NT2/D1 (cell line): ENCODE results near the gene TEKT5.
"Not testable (repeated sequence)": the region's sequence is repeated elsewhere in the genome, so short reads cannot be mapped to it uniquely, and the experiment has no call there.

Experiments used
- DNase-seq: peaks from one replicate; pipeline ENCODE4 v3.0.0-alpha.2; 2011; ENCODE audit warnings: low read depth, low spot score
- H3K27me3 ChIP-seq: 2 replicates; pipeline ENCODE4 v1.6.0; 2011; ENCODE audit warnings: mild to moderate bottlenecking; ENCODE audit not compliant: insufficient read length, insufficient read depth
- H3K36me3 ChIP-seq: 2 replicates; pipeline ENCODE4 v1.6.1; 2011; ENCODE audit warnings: mild to moderate bottlenecking, low read length, mixed read lengths; ENCODE audit not compliant: insufficient read depth, insufficient read length
- H3K4me1 ChIP-seq: 2 replicates; pipeline ENCODE4 v1.5.1; 2011; ENCODE audit not compliant: insufficient read depth, insufficient read length
- H3K4me3 ChIP-seq: 2 replicates; pipeline ENCODE4 v1.5.1; 2011; ENCODE audit warnings: low read depth; ENCODE audit not compliant: insufficient read length
- H3K9ac ChIP-seq: 2 replicates; pipeline ENCODE4 v1.6.0; 2011; ENCODE audit warnings: low read depth; ENCODE audit not compliant: insufficient read length
- H3K9me3 ChIP-seq: 2 replicates; pipeline ENCODE4 v1.5.1; 2011; ENCODE audit warnings: mild to moderate bottlenecking, low read length; ENCODE audit not compliant: insufficient read depth
- SUZ12 ChIP-seq: IDR thresholded peaks from 2 replicates; pipeline ENCODE4 v1.6.1; 2011; ENCODE audit not compliant: insufficient read length, insufficient read depth; ENCODE audit errors: extremely low read depth
- YY1 ChIP-seq: IDR thresholded peaks from 2 replicates; pipeline ENCODE4 v1.6.1; 2011; ENCODE audit not compliant: insufficient read length, insufficient read depth
- ZNF274 ChIP-seq: IDR thresholded peaks from 2 replicates; pipeline ENCODE4 v1.6.1; 2011; ENCODE audit warnings: mild to moderate bottlenecking, low read depth, low read length

TEKT5 gene

DNA sequence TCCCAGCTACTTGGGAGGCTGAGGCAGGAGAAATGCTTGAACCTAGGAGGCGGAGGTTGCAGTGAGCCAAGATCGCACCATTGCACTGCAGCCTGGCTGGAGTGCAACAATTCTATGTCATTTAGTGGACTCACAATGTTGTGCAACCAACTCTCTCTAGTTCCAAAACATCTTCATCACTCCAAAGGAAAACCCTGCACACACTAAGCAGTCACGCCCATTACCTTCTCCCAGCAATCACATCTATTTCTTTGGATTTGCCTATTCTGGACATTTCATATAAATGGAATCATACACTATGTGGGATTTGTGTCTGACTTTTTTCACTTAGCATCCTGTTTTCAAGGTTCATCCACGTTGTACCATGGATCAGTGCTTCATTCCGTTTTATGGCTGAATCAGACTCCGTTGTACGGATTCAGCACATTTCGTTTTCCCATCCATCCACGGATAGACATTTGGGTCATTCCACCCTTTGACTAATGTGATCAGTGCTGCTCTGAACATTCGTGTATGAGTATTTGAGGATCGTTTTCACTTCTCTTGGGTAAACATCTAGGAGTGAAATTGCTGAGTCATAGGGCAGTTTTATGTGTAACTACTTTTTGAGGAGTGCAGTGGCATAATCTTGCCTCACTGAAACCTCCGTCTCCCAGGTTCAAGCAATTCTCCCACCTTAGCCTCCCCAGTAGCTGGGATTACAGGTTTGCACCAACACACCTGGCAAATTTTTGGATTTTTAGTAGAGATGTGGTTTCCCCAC is 69.0 kb downstream of the TEKT5 start:
- no peaks in the 10 kb centered on the region for H3K9me3 ChIP-seq
- no peak for DNase-seq
- H3K9ac ChIP-seq: no peak overlapping the region
- no peak overlapping the region for H3K4me3 ChIP-seq
- H3K27me3 ChIP-seq: no peaks in the 10 kb centered on the region
- TF ChIP-seq ZNF274: no peak
- TF ChIP-seq SUZ12: no peak
- TF ChIP-seq YY1: no peak
- H3K4me1 ChIP-seq: peaks cover 5% of the 10 kb centered on the region
- H3K36me3 ChIP-seq: no peaks in the 10 kb centered on the region

DNA sequence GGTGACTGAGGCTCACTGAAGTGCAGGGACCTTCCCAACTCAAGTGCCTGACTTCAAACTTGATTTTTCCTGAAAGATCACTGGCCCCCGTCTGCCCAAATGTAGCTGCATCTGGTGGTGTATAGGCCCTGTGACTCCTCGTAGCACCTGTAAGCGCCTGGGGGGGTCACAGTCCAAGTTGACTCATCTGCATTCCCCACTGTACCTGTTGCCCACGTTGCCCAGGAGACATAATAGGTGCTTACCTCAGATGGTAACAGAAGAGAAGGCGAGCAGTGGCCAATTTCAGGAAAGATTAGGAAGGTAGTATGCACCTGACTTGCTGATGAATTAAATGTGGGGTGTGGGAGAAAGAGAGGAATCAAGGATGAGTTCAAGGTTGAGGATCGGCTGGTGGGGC is 70.2 kb downstream of the TEKT5 start:
- Histone ChIP-seq H3K4me1 (peaks cover 5% of the 10 kb centered on the region), H3K9ac (no peak overlapping the region), H3K27me3 (no peaks in the 10 kb centered on the region), H3K36me3 (no peaks in the 10 kb centered on the region), H3K9me3 (no peaks in the 10 kb centered on the region), H3K4me3 (no peak overlapping the region)
- TF ChIP-seq SUZ12: no peak
- no peak for TF ChIP-seq ZNF274
- no peak for TF ChIP-seq YY1
- no peak for DNase-seq

DNA sequence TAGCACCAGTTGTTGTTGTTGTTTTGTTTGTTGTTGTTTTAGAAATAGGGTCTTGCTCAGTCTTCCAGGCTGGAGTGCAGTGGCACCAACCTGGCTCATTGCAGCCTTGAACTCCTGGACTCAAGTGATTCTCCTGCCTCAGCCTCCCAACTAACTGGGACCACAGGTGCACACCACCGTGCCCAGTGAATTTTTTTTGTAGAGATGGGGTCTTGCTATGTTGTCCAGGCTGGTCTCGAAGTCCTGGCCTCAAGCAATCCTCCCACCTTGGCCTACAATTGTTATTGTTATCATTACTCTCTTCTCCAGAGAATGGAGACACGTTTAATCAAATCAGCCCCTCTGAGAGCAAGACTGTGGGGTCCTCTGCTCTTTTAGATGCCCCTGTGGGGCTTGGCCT is 71.7 kb downstream of the TEKT5 start:
- DNase-seq: no peak
- TF ChIP-seq ZNF274 (no peak), YY1 (no peak), SUZ12 (no peak)
- no peaks in the 10 kb centered on the region for H3K27me3 ChIP-seq
- no peak overlapping the region for H3K4me3 ChIP-seq
- H3K4me1 ChIP-seq: peaks cover 12% of the 10 kb centered on the region
- no peak overlapping the region for H3K9ac ChIP-seq
- H3K9me3 ChIP-seq: no peaks in the 10 kb centered on the region
- no peaks in the 10 kb centered on the region for H3K36me3 ChIP-seq

DNA sequence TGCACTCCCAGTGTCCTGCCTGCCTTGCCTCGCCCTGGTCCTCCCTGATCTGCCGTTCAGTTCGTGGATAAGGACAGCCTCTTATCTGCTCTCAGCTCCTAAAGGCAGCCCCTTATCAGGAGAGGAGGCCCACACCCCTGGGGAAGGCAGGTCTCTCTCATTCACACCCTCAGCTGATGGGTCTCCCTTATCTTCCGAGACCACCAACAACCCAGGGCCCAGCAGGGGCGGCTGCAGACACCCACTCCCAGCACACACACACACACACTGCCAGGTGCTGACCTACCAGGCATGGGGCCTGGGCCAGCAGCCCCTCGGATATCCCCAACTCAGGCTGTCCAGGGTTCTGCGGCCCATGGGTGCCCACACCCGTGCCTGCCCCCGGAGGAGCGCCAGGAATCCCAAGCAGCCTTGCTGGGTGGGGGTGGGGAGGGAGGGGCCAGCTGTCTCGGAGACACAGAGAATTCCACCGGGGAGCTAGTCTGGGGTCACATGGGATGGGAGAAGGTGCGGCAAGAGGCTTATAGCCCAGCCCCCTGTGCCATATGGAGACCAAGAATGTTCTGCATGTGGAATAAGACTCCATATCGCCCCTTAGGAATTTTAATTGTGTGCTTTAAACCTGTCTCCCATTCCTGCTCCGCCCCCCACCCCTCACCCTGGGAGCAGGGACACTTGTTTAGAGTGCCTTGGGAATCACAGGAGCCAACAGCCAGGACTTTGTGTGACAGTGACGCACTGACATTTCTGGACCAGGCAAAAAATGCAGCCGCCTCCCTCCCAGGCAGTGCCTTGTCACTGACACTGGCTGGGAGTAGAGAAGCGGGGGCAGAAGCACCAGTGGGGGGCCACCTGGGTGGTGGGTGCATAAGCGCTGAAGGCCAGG is 72.5 kb downstream of the TEKT5 start:
- no peaks in the 10 kb centered on the region for H3K9me3 ChIP-seq
- no peaks in the 10 kb centered on the region for H3K27me3 ChIP-seq
- DNase-seq: no peak
- peaks cover 18% of the 10 kb centered on the region for H3K4me1 ChIP-seq
- H3K9ac ChIP-seq: peak overlapping the region; percentile 36
- TF ChIP-seq YY1 (no peak), ZNF274 (no peak), SUZ12 (no peak)
- no peak overlapping the region for H3K4me3 ChIP-seq
- no peaks in the 10 kb centered on the region for H3K36me3 ChIP-seq

DNA sequence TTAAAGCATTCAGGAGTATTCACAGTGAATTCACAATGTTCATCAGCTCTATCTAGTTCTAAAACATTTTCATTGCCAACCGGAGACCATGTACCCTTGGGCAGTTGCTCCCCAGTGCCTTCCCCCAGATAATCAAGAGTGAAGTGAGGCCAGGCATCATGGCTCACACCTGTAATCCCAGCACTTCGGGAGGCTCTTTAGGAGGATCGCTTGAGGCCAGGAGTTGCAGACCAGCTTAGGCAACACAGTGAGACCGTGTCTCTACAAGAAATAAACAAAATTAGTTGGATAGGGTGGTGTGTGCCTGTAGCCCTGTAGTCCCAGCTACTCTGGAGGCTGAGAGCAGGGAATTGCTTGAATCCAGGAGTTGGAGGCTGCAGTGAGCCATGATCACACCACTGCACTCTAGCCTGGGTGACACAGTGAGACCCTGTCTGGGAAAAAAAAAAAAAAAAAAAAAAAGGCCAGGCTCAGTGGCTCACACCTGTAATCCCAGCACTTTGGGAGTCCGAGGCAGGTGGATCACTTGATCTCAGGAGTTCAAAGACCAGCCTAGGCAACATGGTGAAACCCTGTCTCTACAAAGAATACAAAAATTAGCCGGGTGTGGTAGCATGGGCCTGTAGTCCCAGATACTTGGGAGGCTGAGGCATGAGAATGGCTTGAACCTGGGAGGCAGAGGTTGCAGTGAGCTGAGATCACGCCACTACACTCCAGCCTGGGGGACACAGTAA is 73.3 kb downstream of the TEKT5 start:
- H3K4me3 ChIP-seq, DNase-seq, H3K36me3 ChIP-seq, H3K27me3 ChIP-seq, H3K9me3 ChIP-seq, H3K9ac ChIP-seq: not testable (repeated sequence)
- peaks cover 22% of the 10 kb centered on the region for H3K4me1 ChIP-seq

DNA sequence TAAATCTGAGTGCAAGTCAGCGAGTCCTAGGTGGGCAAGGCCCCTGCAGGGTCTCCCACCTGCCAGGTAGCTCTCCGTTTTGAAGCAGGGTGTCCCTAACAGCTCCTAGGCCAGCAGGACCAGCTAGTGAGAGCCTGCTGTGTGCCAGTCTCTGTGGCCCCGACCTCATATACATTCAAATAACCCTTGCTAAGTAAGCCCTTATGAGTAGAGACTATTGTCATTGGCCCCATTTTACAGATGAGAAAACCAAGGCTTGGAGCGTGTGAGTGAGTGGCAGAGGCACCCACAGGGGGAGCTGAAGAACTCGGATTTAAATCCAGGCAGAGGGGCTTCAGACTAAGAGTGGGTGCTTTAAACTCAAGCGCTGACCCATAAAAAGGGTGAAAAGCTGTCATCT is 74.6 kb downstream of the TEKT5 start:
- no peaks in the 10 kb centered on the region for H3K9me3 ChIP-seq
- TF ChIP-seq YY1 (no peak), SUZ12 (no peak), ZNF274 (no peak)
- no peaks in the 10 kb centered on the region for H3K27me3 ChIP-seq
- H3K4me3 ChIP-seq: no peak overlapping the region
- peaks cover 22% of the 10 kb centered on the region for H3K4me1 ChIP-seq
- H3K36me3 ChIP-seq: no peaks in the 10 kb centered on the region
- no peak for DNase-seq
- no peak overlapping the region for H3K9ac ChIP-seq

DNA sequence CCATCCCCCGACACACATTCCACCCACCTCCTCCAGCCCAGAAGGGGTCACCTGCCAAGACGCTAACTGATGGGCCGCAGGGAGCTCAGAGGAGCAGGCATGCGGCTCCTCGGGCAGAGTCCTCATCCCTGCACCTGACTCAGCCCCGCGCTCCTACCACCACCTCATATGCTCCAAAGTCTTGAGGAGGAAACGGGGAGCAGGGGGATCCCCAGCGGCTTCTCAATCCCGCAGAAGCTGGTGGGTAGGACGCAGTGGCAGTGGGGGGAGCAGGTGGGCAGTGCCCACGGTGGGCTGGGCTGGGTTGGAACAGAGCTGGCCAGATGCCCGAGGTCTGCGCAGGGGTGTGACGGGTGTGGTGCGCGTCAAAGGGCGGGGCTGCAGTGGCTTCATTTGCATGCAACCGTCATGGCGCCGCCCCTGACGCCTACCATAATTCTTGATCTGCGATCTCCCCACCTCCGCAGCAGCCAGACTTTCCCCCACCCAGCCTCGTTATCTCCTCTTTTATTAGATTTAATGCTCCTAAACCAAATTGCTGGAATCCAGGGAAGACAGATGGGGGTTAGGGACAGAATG is 75.4 kb downstream of the TEKT5 start:
- Histone ChIP-seq H3K27me3 (no peaks in the 10 kb centered on the region), H3K36me3 (no peaks in the 10 kb centered on the region), H3K4me3 (peak overlapping the region; percentile 6), H3K9me3 (no peaks in the 10 kb centered on the region), H3K4me1 (peaks cover 22% of the 10 kb centered on the region), H3K9ac (no peak overlapping the region)
- DNase-seq: no peak
- TF ChIP-seq SUZ12 (no peak), ZNF274 (no peak), YY1 (no peak)
